GM13977 (cell line): ENCODE measurements around the gene KCTD4.
"Not testable (repeated sequence)": the region's sequence is repeated elsewhere in the genome, so short reads cannot be mapped to it uniquely, and the experiment has no call there.

Experiments
- DNase-seq: peaks from one replicate; pipeline ENCODE4 v3.0.0; 2012; ENCODE audit warnings: low spot score
- in situ Hi-C: fragments of 300-500 bp; cut with MboI; formaldehyde crosslinking; loops from one replicate; pipeline ENCODE4 v1.12.0; 2022; ENCODE audit warnings: low sequenced_read_pairs, low pct_unique_long_range_greater_than_20kb, mixed read lengths, inconsistent platforms; ENCODE audit not compliant: unreplicated experiment
- TF ChIP-seq, protein P1 (sequence below): IDR thresholded peaks from 2 replicates; pipeline ENCODE4 v1.5.1; 2012; ENCODE audit warnings: mild to moderate bottlenecking, control low read depth; ENCODE audit not compliant: insufficient read depth; ENCODE audit errors: extremely low read depth, missing control alignments

Gene KCTD4

DNA sequence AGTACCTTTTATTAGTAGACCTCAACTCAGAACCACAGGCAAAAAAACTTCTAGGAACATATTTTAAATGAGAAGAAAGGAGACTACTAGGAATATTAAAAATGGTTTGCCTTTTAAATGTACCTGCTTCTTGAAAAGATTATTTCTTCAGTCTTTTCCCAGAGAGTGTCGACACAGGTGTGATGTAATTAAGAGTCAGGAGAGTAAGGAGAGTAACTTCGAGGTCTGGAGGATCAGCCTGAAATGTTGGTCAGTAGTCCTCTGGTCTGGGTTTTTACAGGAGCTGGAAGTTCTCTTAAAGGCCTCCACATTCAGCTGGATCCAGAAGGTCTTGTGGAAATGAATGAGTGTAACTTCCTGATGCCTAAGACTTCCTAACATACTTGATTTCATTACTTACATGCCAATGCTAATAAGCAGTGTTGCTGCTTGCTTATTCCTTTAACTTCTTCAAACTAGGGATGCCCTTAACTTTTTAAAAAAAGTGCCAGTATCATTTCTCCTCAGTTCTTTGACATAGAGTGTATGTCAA is at the start of gene KCTD4:
KCTD4 (minus strand) TSS at position 345 of the 532 bp plus-strand sequence. CDS start 6,478 bp downstream, outside the sequence.
- DNase-seq, result no peak
- in situ Hi-C loops, result no loop called here
- TF ChIP-seq, protein P1, sequence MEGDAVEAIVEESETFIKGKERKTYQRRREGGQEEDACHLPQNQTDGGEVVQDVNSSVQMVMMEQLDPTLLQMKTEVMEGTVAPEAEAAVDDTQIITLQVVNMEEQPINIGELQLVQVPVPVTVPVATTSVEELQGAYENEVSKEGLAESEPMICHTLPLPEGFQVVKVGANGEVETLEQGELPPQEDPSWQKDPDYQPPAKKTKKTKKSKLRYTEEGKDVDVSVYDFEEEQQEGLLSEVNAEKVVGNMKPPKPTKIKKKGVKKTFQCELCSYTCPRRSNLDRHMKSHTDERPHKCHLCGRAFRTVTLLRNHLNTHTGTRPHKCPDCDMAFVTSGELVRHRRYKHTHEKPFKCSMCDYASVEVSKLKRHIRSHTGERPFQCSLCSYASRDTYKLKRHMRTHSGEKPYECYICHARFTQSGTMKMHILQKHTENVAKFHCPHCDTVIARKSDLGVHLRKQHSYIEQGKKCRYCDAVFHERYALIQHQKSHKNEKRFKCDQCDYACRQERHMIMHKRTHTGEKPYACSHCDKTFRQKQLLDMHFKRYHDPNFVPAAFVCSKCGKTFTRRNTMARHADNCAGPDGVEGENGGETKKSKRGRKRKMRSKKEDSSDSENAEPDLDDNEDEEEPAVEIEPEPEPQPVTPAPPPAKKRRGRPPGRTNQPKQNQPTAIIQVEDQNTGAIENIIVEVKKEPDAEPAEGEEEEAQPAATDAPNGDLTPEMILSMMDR, result no peak

DNA sequence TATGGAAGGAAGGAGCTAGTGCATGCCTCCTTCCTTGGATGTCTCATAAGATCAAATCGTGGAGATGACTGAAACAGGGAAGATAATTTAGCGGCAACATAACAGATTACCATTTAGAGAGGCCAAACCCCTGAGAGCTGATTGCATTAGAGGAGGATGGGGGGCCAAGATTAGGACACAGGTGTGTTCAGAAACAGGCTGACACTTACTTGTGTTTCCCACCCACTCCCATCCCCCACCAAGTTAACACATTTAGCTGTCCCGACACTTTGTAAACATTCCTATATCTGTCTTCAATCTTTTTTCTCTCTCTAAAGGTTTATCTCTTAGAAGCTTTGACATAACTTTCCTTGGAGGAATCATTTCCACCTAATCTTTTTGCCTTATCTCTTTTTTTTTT is 48.8 kb upstream of the KCTD4 start:
- TF ChIP-seq, protein P1, result no peak
- no peak for DNase-seq
- in situ Hi-C loops, result no loop called here

DNA sequence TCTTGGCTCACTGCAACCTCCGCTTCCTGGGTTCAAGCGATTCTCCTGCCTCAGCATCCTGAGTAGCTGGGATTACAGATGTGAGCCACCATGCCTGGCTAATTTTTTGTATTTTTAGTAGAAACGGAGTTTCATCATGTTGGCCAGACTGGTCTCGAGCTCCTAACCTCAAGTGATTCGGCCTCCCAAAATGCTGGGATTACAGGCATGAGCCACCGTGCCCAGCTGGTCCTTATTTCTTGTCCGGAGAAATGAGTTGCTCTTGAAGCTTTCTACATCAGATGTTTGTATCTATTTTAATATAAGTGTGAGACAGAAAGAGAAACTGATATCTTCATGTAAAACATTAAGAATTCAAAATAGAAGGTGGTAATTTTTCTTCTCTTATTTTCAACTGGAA is 43.9 kb upstream of the KCTD4 start:
- in situ Hi-C loops, DNase-seq: not testable (repeated sequence)

DNA sequence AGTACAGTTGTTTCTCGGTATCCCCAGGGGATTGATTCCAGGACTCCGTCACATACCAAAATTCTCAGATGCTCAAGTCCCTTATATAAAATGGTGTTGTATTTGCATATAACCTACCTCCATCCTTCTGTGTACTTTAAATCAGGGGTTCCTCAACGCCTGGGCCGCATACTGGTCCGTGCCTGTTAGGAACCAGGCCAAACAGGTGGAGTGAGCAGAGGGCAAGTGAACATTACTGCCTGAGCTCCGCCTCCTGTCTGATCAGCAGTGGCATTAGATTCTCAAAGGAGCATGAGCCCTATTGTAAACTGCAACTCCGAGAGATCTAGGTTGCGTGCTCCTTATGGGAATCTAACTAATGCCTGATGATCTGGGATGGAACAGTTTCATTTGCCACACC is 42.2 kb upstream of the KCTD4 start:
- TF ChIP-seq, protein P1, result no peak
- no peak for DNase-seq
- in situ Hi-C loops, result no loop called here

DNA sequence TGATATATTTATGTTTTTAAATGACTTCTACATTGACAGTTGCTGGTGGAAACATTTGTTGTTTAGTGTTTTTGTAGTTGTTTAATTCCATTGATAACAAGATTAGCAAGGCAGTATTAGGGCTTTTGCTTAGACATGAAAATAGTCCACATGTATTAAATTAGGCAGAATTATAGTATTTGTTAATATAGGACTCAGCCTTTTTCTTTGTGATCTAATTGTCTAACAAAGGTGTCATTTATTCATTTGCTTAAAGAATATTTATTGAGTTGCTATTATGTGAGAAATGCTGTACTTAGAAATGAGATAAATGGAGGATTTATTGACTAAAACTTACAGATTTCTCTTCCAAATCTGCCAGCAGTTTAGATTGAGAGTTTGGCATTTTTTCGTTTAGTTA is 41.7 kb upstream of the KCTD4 start:
- TF ChIP-seq, protein P1, result no peak
- in situ Hi-C loops, result no loop called here
- DNase-seq, result no peak

DNA sequence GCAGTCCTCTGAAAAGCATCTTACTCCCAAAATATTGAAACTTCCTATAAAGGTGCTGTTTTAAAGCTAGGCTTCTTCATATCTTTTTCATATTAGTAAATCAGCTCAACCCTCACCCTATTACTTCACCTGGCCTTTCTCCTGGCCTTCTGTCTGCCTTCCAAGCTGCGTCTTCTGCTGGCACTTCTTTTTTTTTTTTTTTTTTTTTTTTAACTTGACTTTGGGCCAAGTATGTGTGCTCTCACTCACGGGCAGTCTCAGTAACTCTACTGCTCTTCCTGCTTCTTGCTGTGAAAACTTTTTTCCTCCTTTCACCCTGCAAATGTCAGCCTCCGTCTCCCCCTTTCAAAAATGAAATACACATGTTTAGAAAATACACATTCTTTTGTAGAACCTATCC is 41.2 kb upstream of the KCTD4 start:
- in situ Hi-C loops, result no loop called here
- TF ChIP-seq, protein P1, result no peak
- no peak for DNase-seq

DNA sequence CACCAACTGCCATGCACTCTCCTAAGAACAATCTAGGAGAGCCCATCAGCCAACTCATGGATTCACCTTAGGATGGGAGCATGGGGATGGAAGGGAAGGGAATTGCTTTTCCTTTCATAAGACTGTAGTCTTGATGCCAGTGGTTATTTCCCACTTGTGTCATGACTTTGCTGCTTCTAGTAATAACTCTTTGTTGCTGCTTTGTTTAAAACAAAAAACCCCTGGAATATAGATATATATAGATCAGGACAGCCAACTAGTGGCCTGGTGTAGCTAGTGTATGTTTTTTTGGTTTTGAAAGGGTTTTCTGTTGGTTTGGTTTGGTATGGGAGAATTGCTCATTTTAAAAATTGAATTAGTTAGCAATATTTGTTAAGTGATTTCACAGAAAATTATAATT is 39.3 kb upstream of the KCTD4 start:
- no peak for DNase-seq

More for the DNA sequence above, 39.3 kb upstream of the KCTD4 start:
- TF ChIP-seq, protein P1, result no peak
- in situ Hi-C loops, result no loop called here
